ENCODE measurements around the gene PDE9A. TPM values are rescaled to one million over a fixed set of nuclear protein-coding genes. Genes with fewer than 3 reads are reported as not detected.

The PDE9A gene
- total RNA-seq, 4 donors from 2014 or later, result 10.6 to 83.2 (median 28.5) TPM

DNA sequence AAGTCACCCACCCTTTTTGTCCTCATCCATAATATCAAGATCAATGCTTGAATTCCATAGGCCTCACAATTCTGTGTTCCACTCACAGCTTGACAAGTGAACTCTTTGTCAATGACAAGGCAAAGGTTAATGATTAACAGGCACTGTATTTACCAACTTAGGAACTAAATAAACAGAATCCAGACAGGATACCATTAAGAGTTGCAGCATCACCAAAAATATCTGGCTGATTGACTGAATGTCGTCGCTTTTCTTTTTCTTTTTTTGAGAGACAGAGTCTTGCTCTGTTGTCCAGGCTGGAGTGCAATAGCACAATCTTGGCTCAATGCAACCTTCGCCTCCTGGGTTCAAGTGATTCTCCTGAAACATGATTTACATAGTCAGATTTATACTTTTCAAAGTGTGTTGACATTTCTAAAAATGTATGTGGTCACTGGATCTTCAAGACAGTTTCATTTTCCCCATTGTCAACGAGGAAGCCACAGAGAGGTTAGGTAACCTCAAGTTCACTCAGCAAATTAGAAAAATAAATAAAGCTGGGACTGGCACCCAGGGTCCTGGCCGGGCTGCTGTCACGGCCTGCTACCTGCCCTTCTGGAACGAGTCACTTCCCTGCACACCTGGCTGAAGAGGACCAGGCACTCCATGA is 81.0 kb downstream of the PDE9A start:
- TF ChIP-seq POLR2A (IDR thresholded peaks at IDR 0.05) (no peak), EP300 (IDR thresholded peaks at IDR 0.05) (no peak), POLR2AphosphoS5 (IDR thresholded peaks at IDR 0.05) (no peak)
- TF ChIP-seq, protein P1, sequence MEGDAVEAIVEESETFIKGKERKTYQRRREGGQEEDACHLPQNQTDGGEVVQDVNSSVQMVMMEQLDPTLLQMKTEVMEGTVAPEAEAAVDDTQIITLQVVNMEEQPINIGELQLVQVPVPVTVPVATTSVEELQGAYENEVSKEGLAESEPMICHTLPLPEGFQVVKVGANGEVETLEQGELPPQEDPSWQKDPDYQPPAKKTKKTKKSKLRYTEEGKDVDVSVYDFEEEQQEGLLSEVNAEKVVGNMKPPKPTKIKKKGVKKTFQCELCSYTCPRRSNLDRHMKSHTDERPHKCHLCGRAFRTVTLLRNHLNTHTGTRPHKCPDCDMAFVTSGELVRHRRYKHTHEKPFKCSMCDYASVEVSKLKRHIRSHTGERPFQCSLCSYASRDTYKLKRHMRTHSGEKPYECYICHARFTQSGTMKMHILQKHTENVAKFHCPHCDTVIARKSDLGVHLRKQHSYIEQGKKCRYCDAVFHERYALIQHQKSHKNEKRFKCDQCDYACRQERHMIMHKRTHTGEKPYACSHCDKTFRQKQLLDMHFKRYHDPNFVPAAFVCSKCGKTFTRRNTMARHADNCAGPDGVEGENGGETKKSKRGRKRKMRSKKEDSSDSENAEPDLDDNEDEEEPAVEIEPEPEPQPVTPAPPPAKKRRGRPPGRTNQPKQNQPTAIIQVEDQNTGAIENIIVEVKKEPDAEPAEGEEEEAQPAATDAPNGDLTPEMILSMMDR (IDR thresholded peaks at IDR 0.05), result no peak
- H3K36me3 ChIP-seq, result peaks cover 0 to 39% of the 10 kb centered on the region in 2 donors
- no peak overlapping the region for H3K27ac ChIP-seq
- no peaks in the 10 kb centered on the region for H3K9me3 ChIP-seq
- no peak overlapping the region for H3K4me3 ChIP-seq
- 72 to 100% methylated on average over 3 to 7 of the region's 7 CpGs for WGBS, 2 donors (ENCODE audit: low coverage in 1 of 2)
- peaks cover 0 to 24% (median 14%) of the 10 kb centered on the region in 3 donors for H3K4me1 ChIP-seq
- no peaks in the 10 kb centered on the region for H3K27me3 ChIP-seq
- no peak for ATAC-seq

DNA sequence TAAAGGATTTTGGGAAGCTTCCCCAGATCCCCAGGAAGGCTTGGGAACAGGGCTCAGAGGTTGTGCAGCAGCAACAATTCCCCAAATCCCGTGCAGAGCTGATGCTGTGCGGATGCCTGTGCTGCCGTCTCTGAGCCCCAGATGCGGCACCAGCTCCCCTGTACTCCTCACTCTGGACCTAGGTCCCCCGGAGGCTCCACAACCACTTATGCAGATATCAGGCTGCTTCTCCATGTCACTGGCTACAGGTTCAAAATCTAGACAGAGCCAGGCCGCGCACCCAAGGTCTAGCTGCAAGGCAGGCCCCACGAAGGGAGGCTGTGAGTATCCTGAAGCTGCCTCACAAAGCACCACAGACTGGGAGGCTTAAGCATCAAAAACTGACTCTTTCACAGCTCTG is 81.6 kb downstream of the PDE9A start:
- H3K36me3 ChIP-seq, result peaks cover 0 to 39% of the 10 kb centered on the region in 2 donors
- no peaks in the 10 kb centered on the region for H3K9me3 ChIP-seq
- no peak overlapping the region for H3K27ac ChIP-seq
- H3K27me3 ChIP-seq, result no peaks in the 10 kb centered on the region
- 100% methylated on average over 1 of the region's 8 CpGs; no CpG with 5 or more reads in 1 of the 2 donors for WGBS, 2 donors (ENCODE audit: low coverage in 1 of 2)
- H3K4me3 ChIP-seq, result no peak overlapping the region
- TF ChIP-seq POLR2A (IDR thresholded peaks at IDR 0.05), result no peak
- TF ChIP-seq, protein P1 (IDR thresholded peaks at IDR 0.05), result no peak
- TF ChIP-seq POLR2AphosphoS5 (IDR thresholded peaks at IDR 0.05), result no peak
- TF ChIP-seq EP300 (IDR thresholded peaks at IDR 0.05), result no peak
- peaks cover 0 to 27% (median 14%) of the 10 kb centered on the region in 3 donors for H3K4me1 ChIP-seq
- ATAC-seq, result no peak

DNA sequence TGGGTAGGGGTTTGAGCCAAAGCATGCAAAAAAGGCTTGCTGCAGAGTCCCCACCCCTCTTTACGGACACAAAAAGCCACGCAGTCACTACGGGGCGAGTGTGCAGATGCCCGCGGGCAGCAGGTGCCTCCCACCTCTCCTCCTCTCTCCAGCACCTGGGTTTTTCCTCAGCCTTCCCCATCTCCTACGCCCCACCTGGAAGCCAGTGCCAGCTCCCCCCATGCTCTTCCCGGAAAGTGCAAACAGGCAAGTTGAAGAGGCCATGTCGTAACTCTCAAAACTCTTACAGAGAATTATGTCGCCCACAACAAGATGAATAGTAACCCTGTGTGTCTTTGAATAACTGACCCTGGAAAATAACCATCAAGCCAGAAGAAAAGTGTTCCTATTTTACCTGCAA is 82.5 kb downstream of the PDE9A start:
- no peaks in the 10 kb centered on the region for H3K9me3 ChIP-seq
- WGBS, 2 donors (ENCODE audit: low coverage in 1 of 2), result 93% methylated on average over 3 of the region's 10 CpGs; no CpG with 5 or more reads in 1 of the 2 donors
- TF ChIP-seq EP300 (IDR thresholded peaks at IDR 0.05) (no peak), POLR2A (IDR thresholded peaks at IDR 0.05) (no peak), POLR2AphosphoS5 (IDR thresholded peaks at IDR 0.05) (no peak)
- TF ChIP-seq, protein P1 (IDR thresholded peaks at IDR 0.05), result no peak
- H3K36me3 ChIP-seq, result peaks cover 0 to 39% of the 10 kb centered on the region in 2 donors
- H3K4me1 ChIP-seq, result peaks cover 0 to 27% (median 14%) of the 10 kb centered on the region in 3 donors
- no peaks in the 10 kb centered on the region for H3K27me3 ChIP-seq
- H3K4me3 ChIP-seq, result no peak overlapping the region
- H3K27ac ChIP-seq, result no peak overlapping the region
- no peak for ATAC-seq

DNA sequence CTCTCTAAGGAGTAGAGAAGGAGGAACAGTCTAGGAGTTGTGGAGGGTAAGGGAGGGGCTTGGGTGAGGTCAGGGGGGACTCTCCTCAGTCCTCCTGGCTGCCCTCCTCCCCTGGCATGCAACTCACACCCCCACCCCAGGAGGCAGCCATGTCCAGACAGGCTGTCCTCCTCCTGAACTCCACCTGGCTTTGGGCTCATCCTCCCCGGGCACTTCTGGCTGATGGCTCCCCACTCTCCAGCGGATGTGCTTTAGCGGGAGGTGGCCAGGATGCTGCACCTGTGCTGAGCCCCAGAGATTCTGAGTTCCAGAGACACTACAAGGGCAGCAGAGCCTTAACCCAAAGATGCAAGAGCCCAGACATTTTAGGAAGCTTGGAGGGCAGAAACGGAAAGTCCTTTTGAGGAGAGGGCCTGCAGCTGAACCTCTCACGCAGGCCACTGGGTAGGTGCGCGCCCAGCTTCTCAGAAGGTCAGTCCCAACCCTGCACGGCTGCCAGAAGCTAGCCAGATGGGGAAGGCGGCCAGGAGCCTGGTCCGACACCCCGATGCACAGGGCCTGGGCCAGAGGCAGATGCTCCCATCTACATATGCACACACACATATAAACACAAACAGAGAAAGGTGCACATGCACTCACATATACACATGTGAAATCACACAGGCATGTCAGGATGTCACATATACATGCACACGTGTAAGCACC is 83.4 kb downstream of the PDE9A start:
- TF ChIP-seq, protein P1 (IDR thresholded peaks at IDR 0.05), result no peak
- TF ChIP-seq POLR2AphosphoS5 (IDR thresholded peaks at IDR 0.05) (no peak), EP300 (IDR thresholded peaks at IDR 0.05) (no peak), POLR2A (IDR thresholded peaks at IDR 0.05) (no peak)
- 68 to 80% methylated on average over 4 of the region's 12 CpGs for WGBS, 2 donors (ENCODE audit: low coverage in 1 of 2)
- Histone ChIP-seq H3K9me3 (no peaks in the 10 kb centered on the region), H3K4me3 (no peak overlapping the region), H3K27ac (peak overlapping the region in 3 of 4 donors; percentile 84 to 88 (median 84)), H3K4me1 (peaks cover 0 to 36% (median 14%) of the 10 kb centered on the region in 3 donors), H3K27me3 (no peaks in the 10 kb centered on the region), H3K36me3 (peaks cover 0 to 36% of the 10 kb centered on the region in 2 donors)
- no peak for ATAC-seq
